Jurkat, Clone E6-1 (cell line): ENCODE measurements around the gene C1orf232. TPM values are rescaled to one million over a fixed set of nuclear protein-coding genes. Genes with fewer than 3 reads are reported as not detected.
A peak's percentile ranks its signal among the peaks of the same experiment; 100 is the strongest.

Experiments
- DNase-seq: peaks from one replicate; pipeline ENCODE4 v3.0.0-alpha.2; 2011; ENCODE audit warnings: low read depth, low spot score
- H3K4me3 ChIP-seq: 2 replicates; pipeline ENCODE4 v1.5.1; 2011; ENCODE audit warnings: mild to moderate bottlenecking, low read length, control low read depth, moderate library complexity
- polyA plus RNA-seq: library from polyadenylated mRNA; unstranded; fragments of >200 nt; gene quantifications from one replicate; pipeline ENCODE4 v1.2.1, GENCODE V29; 2012; ENCODE audit warnings: missing spikeins; ENCODE audit not compliant: insufficient read length, insufficient read depth

The C1orf232 gene
- polyA plus RNA-seq, result not detected

GRCh38 chr1:26168410-26169197 lies at the start of gene C1orf232:
Gene C1orf232, minus strand, starts transcription at chr1:26168963. Its CDS starts 464 bp downstream, at chr1:26168499.
- no peak for DNase-seq
- H3K4me3 ChIP-seq, result peak within 1 kb of the TSS; percentile 84

- no peak for DNase-seq
- H3K4me3 ChIP-seq, result no peak overlapping the region
Observed at GRCh38 chr1:26215246-26215645, 46.5 kb upstream of the C1orf232 start.

GRCh38 chr1:26213335-26213905 lies 44.7 kb upstream of the C1orf232 start:
- no peak overlapping the region for H3K4me3 ChIP-seq
- DNase-seq, result no peak

GRCh38 chr1:26212726-26213125 lies 44.0 kb upstream of the C1orf232 start:
- H3K4me3 ChIP-seq, result no peak overlapping the region
- no peak for DNase-seq

- no peak overlapping the region for H3K4me3 ChIP-seq
- DNase-seq, result no peak
Observed at GRCh38 chr1:26210147-26210870, 41.5 kb upstream of the C1orf232 start.

- DNase-seq, result no peak
- no peak overlapping the region for H3K4me3 ChIP-seq
Observed at GRCh38 chr1:26203642-26204318, 35.0 kb upstream of the C1orf232 start.

GRCh38 chr1:26200413-26200812 lies 31.6 kb upstream of the C1orf232 start:
- no peak for DNase-seq
- no peak overlapping the region for H3K4me3 ChIP-seq

GRCh38 chr1:26197813-26198212 lies 29.1 kb upstream of the C1orf232 start:
- DNase-seq, result no peak
- no peak overlapping the region for H3K4me3 ChIP-seq

- no peak for DNase-seq
- H3K4me3 ChIP-seq, result no peak overlapping the region
Observed at GRCh38 chr1:26197301-26197700, 28.5 kb upstream of the C1orf232 start.

GRCh38 chr1:26195805-26196204 lies 27.0 kb upstream of the C1orf232 start:
- DNase-seq, result no peak
- H3K4me3 ChIP-seq, result no peak overlapping the region

- peak; percentile 32 for DNase-seq
- H3K4me3 ChIP-seq, result no peak overlapping the region
Observed at GRCh38 chr1:26191739-26192138, 23.0 kb upstream of the C1orf232 start.

GRCh38 chr1:26190373-26190987 lies 21.7 kb upstream of the C1orf232 start, which contains the start of gene CATSPER4:
Gene CATSPER4, plus strand, starts transcription at chr1:26190602. Its CDS starts 26 bp downstream, at chr1:26190628.
- H3K4me3 ChIP-seq, result no peak within 1 kb of the TSS
- peak; percentile 12 for DNase-seq

GRCh38 chr1:26189751-26190275 lies 21.1 kb upstream of the C1orf232 start:
- H3K4me3 ChIP-seq, result no peak overlapping the region
- DNase-seq, result no peak

GRCh38 chr1:26189331-26189730 lies 20.6 kb upstream of the C1orf232 start:
- no peak for DNase-seq
- no peak overlapping the region for H3K4me3 ChIP-seq

- DNase-seq, result no peak
Observed at GRCh38 chr1:26188477-26188876, 19.7 kb upstream of the C1orf232 start.

GRCh38 chr1:26187882-26188281 lies 19.1 kb upstream of the C1orf232 start:
- DNase-seq, result no peak
- no peak overlapping the region for H3K4me3 ChIP-seq

More at GRCh38 chr1:26188477-26188876, 19.7 kb upstream of the C1orf232 start:
- no peak overlapping the region for H3K4me3 ChIP-seq

GRCh38 chr1:26184883-26185282 lies 16.1 kb upstream of the C1orf232 start:
- no peak for DNase-seq
- H3K4me3 ChIP-seq, result no peak overlapping the region

GRCh38 chr1:26184086-26184485 lies 15.3 kb upstream of the C1orf232 start:
- no peak overlapping the region for H3K4me3 ChIP-seq
- no peak for DNase-seq

- no peak overlapping the region for H3K4me3 ChIP-seq
Observed at GRCh38 chr1:26182383-26182696, 13.6 kb upstream of the C1orf232 start.

More at GRCh38 chr1:26182383-26182696, 13.6 kb upstream of the C1orf232 start:
- no peak for DNase-seq
